Hepatocyte (in vitro differentiated cells): ENCODE measurements around the gene RFC2.

ENCODE experiments used
- CTCF ChIP-seq: fragments of 200-600 bp; sonication (generic); IDR thresholded peaks from 2 replicates; pipeline ENCODE4 v1.5.1; 2016; ENCODE audit warnings: antibody characterized with exemption, mild to moderate bottlenecking; ENCODE audit not compliant: poor library complexity
- EZH2 ChIP-seq: fragments of 200-600 bp; sonication (generic); IDR thresholded peaks from 2 replicates; pipeline ENCODE4 v1.6.1; 2016; ENCODE audit warnings: antibody characterized with exemption, mild to moderate bottlenecking, borderline replicate concordance

- TF ChIP-seq CTCF, result no peak
- no peak for TF ChIP-seq EZH2
Observed at GRCh38 chr7:74240482-74240881, 13.7 kb downstream of the RFC2 start.
